ENCODE results near the gene EYS. TPM values are rescaled to one million over a fixed set of nuclear protein-coding genes. Genes with fewer than 3 reads are reported as not detected.

Gene EYS
- total RNA-seq, 6 experiments from 2014 or later = 0.18 TPM; not detected in 5

DNA sequence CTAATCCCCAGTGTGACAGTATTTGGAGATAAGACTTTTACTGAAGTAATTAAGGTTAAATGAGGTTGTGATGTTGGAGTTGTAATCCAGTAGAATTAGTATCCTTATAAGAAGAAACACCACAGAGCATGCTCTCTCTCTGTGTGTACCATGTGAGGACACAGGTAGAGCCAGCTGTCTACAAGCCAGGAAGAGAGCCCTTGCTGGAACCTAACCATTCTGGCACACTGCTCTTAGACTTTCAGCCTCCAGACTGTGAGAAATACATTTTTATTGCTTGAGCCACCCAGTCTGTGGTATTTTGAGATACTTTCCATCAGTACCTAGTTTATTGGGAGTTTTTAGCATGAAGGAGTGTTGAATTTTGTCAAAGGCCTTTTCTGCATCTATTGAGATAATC, 1961.2 kb downstream of the EYS start:
- TF ChIP-seq, protein P1, sequence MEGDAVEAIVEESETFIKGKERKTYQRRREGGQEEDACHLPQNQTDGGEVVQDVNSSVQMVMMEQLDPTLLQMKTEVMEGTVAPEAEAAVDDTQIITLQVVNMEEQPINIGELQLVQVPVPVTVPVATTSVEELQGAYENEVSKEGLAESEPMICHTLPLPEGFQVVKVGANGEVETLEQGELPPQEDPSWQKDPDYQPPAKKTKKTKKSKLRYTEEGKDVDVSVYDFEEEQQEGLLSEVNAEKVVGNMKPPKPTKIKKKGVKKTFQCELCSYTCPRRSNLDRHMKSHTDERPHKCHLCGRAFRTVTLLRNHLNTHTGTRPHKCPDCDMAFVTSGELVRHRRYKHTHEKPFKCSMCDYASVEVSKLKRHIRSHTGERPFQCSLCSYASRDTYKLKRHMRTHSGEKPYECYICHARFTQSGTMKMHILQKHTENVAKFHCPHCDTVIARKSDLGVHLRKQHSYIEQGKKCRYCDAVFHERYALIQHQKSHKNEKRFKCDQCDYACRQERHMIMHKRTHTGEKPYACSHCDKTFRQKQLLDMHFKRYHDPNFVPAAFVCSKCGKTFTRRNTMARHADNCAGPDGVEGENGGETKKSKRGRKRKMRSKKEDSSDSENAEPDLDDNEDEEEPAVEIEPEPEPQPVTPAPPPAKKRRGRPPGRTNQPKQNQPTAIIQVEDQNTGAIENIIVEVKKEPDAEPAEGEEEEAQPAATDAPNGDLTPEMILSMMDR (IDR thresholded peaks at IDR 0.05) = no peak
- no peak for DNase-seq
- H3K4me1 Mint-ChIP-seq (ENCODE audit: low read depth) = peaks cover 13% of the 10 kb centered on the region
- peaks cover 42% of the 10 kb centered on the region for H3K27me3 Mint-ChIP-seq (ENCODE audit: insufficient read depth)
- H3K36me3 Mint-ChIP-seq (ENCODE audit: low read depth) = peaks cover 11% of the 10 kb centered on the region
- no peak overlapping the region for H3K27ac Mint-ChIP-seq
- H3K4me3 Mint-ChIP-seq = no peak overlapping the region
- H3K9me3 Mint-ChIP-seq = peaks cover 15% of the 10 kb centered on the region

DNA sequence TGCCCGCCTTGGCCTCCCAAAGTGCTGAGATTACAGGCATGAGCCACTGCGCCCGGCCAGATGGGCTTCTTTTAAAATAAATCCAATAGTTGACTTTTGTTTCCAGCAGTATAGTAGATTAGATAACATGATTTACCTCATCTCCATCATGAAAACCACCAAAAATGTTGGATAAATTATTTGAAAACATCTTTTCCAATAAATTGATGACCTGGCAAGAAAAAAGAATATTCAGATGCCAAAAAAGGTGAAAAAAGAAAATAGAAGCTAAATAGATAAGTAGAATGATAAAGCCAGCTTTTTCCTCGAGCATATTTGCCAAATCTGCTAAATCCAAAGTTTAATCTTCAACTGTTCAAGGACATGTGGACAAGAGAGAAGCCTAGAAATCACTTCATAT, 1962.2 kb downstream of the EYS start:
- peaks cover 11% of the 10 kb centered on the region for H3K36me3 Mint-ChIP-seq (ENCODE audit: low read depth)
- peaks cover 43% of the 10 kb centered on the region for H3K27me3 Mint-ChIP-seq (ENCODE audit: insufficient read depth)
- peaks cover 23% of the 10 kb centered on the region for H3K4me1 Mint-ChIP-seq (ENCODE audit: low read depth)
- DNase-seq = no peak
- H3K27ac Mint-ChIP-seq = no peak overlapping the region
- no peak overlapping the region for H3K4me3 Mint-ChIP-seq
- TF ChIP-seq, protein P1 (IDR thresholded peaks at IDR 0.05) = no peak
- H3K9me3 Mint-ChIP-seq = peaks cover 15% of the 10 kb centered on the region

DNA sequence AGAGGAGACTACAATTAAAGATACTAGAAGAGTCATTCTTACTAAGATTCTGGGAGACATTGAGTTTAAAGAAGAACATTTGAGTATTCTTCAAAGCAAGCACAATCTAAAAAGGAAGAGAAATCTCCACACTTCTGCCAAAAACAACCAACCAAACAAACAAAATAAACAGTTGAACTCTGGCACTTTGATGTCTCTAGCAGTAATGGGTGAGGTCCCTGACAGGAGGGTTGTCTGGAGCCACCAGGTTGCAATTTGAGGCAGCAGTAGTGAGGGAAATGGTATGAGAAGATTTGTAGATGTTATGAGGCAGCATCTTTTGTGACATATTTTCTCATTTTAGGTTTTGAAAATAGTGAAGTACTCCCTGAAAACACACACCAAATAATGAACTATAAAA, 1963.3 kb downstream of the EYS start:
- peaks cover 15% of the 10 kb centered on the region for H3K9me3 Mint-ChIP-seq
- DNase-seq = no peak
- peaks cover 23% of the 10 kb centered on the region for H3K4me1 Mint-ChIP-seq (ENCODE audit: low read depth)
- TF ChIP-seq, protein P1 (IDR thresholded peaks at IDR 0.05) = no peak
- no peak overlapping the region for H3K4me3 Mint-ChIP-seq
- peaks cover 42% of the 10 kb centered on the region for H3K27me3 Mint-ChIP-seq (ENCODE audit: insufficient read depth)
- peaks cover 11% of the 10 kb centered on the region for H3K36me3 Mint-ChIP-seq (ENCODE audit: low read depth)
- no peak overlapping the region for H3K27ac Mint-ChIP-seq

DNA sequence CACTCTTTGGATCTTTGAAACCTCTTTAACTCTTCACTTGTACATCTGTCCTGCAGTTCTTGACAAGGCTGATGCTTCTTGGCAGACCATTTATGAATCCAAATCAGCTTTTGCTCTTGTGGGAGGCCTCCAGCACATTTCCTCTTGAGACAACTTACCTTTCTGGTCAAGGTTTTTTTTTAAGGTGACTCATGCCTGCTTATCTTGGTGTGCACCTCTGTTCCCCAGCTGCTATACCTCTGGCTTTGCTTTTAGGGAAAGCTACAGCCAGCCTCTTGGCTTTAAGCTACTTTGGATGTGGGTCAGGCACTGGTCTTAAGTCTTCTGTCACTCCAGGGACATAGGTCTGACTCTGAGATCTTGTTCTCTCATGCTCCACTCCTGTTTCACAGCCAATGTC, 1965.0 kb downstream of the EYS start:
- H3K27me3 Mint-ChIP-seq (ENCODE audit: insufficient read depth) = peaks cover 31% of the 10 kb centered on the region
- H3K27ac Mint-ChIP-seq = no peak overlapping the region
- peaks cover 5% of the 10 kb centered on the region for H3K9me3 Mint-ChIP-seq
- H3K4me3 Mint-ChIP-seq = no peak overlapping the region
- H3K4me1 Mint-ChIP-seq (ENCODE audit: low read depth) = peaks cover 23% of the 10 kb centered on the region
- no peak for DNase-seq
- H3K36me3 Mint-ChIP-seq (ENCODE audit: low read depth) = peaks cover 6% of the 10 kb centered on the region
- TF ChIP-seq, protein P1 (IDR thresholded peaks at IDR 0.05) = no peak

DNA sequence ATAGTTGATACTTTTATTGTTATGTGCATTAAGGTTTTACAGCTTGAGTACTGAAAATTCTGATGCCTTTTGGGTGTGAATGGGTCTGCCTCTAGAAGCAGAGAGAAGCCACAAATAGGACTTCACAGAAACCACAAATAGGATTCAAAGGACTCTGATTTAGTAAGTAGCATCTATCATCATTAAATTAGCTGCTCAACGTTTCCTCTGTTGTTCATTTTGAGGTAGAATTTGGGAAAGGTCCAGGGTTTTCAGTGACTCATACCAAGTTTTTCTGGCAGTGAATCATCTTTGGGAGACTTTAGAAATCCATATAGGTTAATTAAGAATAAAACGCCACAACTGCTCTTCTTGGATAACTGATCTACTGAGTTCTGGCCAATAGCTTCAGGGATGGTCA, 1966.3 kb downstream of the EYS start:
- Mint-ChIP-seq H3K27me3 (ENCODE audit: insufficient read depth) (peaks cover 26% of the 10 kb centered on the region), H3K9me3 (no peaks in the 10 kb centered on the region), H3K27ac (no peak overlapping the region), H3K4me1 (ENCODE audit: low read depth) (peaks cover 23% of the 10 kb centered on the region), H3K4me3 (no peak overlapping the region), H3K36me3 (ENCODE audit: low read depth) (peaks cover 1% of the 10 kb centered on the region)
- peak; percentile 80 for DNase-seq
- TF ChIP-seq, protein P1 (IDR thresholded peaks at IDR 0.05) = no peak

Measured in HFFc6 (cell line).